Measurements from ENCODE around the gene NEAT1. TPM values are rescaled to one million over a fixed set of nuclear protein-coding genes. Genes with fewer than 3 reads are reported as not detected.

Gene NEAT1
- polyA plus RNA-seq, 1 donor = 1,329 TPM

DNA sequence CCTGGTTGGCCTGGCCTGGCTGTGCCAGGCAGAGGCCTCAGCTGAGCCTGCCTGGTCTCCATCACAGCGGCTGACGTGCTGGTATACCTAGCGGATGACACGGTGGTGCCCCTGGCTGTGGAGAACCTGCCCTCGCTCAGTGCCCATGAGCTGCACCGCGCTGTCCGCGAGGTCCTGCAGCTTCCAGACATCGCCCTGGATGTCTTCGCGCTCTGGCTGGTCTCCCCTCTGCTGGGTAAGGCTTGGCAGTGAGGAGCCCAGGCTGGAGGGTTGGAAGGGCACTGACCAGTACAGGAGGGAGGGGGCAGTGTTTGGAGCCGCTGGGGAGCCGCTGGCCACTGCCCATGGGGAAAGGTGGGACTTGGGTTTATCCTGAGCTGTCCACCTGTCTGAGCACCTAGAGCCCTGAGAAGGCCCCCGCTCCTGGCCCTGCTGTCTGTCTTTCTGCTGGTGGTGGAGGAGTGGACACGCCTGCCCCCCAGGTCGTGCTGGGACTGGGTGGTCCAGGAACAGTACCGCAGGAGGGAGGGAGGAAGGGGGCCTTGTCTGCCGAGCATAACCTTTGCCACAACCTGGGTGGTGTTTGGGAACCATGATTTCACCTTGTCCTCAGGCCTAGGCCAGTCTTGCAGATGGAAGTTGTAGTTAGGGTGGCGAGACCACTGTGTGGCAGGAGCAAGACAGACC lies 33.2 kb upstream of the NEAT1 start:
- Histone ChIP-seq H3K9me3 (ENCODE audit: control insufficient read depth, low read depth, low read length) (no peaks in the 10 kb centered on the region), H3K36me3 (ENCODE audit: control insufficient read depth, insufficient read depth, low read length) (peaks cover 44% of the 10 kb centered on the region), H3K4me3 (ENCODE audit: low read length) (no peak overlapping the region), H3K27ac (ENCODE audit: low read length) (no peak overlapping the region), H3K4me1 (ENCODE audit: control insufficient read depth, insufficient read depth, low read length) (peaks cover 32% of the 10 kb centered on the region), H3K27me3 (ENCODE audit: control insufficient read depth, insufficient read depth, low read length) (no peaks in the 10 kb centered on the region)
- no peak for DNase-seq
- WGBS (ENCODE audit: insufficient coverage, low lambda C conversion rate) = no CpG with 5 or more reads among the region's 20 CpGs

DNA sequence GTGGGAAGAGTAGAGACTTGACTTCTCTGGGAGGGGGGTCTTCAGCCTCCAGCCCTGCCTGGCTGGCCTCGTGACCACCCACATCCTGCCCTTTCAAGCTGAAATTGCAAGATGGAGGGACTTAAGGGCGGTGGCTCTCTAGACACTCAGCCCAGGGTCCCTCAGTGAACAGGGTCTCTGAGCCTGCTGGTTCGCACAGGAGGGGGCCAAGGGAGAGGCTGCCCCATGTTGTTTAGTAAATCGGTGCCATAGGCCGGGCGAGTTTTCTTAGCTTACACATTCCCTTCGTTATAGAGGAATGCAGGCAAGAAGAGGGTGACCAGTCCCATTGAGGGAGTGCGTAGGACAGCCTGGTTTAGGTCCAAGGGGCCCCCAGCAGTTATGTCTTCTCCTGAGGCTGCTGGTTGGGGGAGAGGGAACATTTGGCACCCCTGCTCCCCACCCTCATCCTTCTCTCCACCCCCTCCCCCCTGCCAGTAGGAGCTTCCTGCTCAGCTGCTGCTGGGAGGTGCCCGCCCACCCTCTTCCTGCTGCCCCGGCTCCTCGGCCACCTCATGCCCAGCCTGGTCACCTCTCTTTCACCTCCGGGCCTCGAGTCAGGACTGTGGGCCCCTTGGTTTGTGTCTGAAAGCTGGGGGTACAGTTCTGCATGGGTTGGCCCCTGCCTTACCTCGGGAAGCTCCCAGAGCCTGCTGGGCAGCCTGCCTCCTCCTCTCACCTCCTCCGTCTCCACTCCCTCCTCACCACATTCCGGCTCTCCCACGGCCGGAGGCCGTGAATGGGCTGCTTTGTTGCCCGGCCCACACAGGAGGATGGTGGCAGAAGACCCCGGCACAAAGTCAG lies 32.3 kb upstream of the NEAT1 start:
- H3K36me3 ChIP-seq (ENCODE audit: control insufficient read depth, insufficient read depth, low read length) = peaks cover 50% of the 10 kb centered on the region
- DNase-seq = no peak
- WGBS (ENCODE audit: insufficient coverage, low lambda C conversion rate) = no CpG with 5 or more reads among the region's 21 CpGs
- no peak overlapping the region for H3K27ac ChIP-seq (ENCODE audit: low read length)
- H3K4me3 ChIP-seq (ENCODE audit: low read length) = no peak overlapping the region
- H3K27me3 ChIP-seq (ENCODE audit: control insufficient read depth, insufficient read depth, low read length) = no peaks in the 10 kb centered on the region
- H3K4me1 ChIP-seq (ENCODE audit: control insufficient read depth, insufficient read depth, low read length) = peaks cover 24% of the 10 kb centered on the region
- H3K9me3 ChIP-seq (ENCODE audit: control insufficient read depth, low read depth, low read length) = no peaks in the 10 kb centered on the region

DNA sequence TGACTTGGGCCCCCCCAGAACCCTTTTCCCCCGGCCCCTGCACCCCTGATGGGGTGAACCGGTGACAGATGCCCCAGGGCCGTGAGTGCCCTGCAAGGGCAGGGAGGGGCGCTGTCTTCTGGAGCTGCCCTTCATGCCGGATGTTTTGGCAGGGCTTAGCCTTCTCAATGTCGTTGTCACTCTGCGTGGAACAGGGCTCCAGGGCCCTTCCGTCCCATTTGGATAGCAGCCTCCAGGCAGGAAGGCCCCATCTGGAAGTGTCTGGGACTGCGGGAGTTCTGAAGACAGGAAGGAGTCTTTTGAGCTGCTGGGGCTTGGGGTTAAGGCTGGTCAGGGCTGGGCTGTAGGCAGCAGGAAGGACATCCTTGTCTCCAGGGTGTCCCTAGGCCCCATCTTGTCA lies 31.6 kb upstream of the NEAT1 start:
- H3K4me3 ChIP-seq (ENCODE audit: low read length) = no peak overlapping the region
- DNase-seq = no peak
- peaks cover 57% of the 10 kb centered on the region for H3K36me3 ChIP-seq (ENCODE audit: control insufficient read depth, insufficient read depth, low read length)
- H3K27ac ChIP-seq (ENCODE audit: low read length) = no peak overlapping the region
- peaks cover 18% of the 10 kb centered on the region for H3K4me1 ChIP-seq (ENCODE audit: control insufficient read depth, insufficient read depth, low read length)
- H3K27me3 ChIP-seq (ENCODE audit: control insufficient read depth, insufficient read depth, low read length) = no peaks in the 10 kb centered on the region
- H3K9me3 ChIP-seq (ENCODE audit: control insufficient read depth, low read depth, low read length) = no peaks in the 10 kb centered on the region
- WGBS (ENCODE audit: insufficient coverage, low lambda C conversion rate) = no CpG with 5 or more reads among the region's 9 CpGs

DNA sequence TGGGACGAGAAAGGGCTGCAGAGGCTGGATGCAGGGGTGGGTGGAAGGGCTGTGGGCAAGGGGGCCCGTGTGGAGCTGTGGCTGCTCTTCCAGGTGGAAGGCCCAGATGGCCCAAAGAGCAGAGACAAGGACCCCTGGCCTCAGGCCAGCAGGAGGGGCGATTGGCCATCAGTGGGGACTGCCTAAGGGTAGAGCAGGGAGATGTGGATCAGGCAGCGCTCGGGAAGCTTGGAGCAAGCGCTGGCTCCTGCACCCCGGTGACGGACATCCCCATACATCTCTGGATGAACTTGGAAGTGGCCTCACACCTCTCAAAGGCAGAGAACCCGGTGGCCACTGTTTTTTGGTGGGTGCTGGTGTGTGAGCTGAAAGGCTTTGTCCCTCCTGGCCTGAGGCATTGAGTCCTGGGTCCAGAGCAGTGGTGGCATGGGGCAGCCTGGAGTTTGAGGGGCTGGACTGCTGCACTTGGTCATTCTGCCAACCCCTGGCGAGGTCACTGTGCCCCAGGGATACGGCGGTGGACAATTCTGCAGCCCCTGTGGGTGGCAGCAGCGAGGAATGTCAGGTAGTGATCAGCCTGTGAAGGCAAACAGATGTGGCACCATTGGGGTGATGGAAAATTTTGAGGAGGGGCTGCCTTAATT lies 30.3 kb upstream of the NEAT1 start:
- no CpG with 5 or more reads among the region's 13 CpGs for WGBS (ENCODE audit: insufficient coverage, low lambda C conversion rate)
- Histone ChIP-seq H3K36me3 (ENCODE audit: control insufficient read depth, insufficient read depth, low read length) (peaks cover 69% of the 10 kb centered on the region), H3K27ac (ENCODE audit: low read length) (no peak overlapping the region), H3K9me3 (ENCODE audit: control insufficient read depth, low read depth, low read length) (no peaks in the 10 kb centered on the region), H3K4me3 (ENCODE audit: low read length) (no peak overlapping the region), H3K27me3 (ENCODE audit: control insufficient read depth, insufficient read depth, low read length) (no peaks in the 10 kb centered on the region), H3K4me1 (ENCODE audit: control insufficient read depth, insufficient read depth, low read length) (peaks cover 15% of the 10 kb centered on the region)
- DNase-seq = no peak

DNA sequence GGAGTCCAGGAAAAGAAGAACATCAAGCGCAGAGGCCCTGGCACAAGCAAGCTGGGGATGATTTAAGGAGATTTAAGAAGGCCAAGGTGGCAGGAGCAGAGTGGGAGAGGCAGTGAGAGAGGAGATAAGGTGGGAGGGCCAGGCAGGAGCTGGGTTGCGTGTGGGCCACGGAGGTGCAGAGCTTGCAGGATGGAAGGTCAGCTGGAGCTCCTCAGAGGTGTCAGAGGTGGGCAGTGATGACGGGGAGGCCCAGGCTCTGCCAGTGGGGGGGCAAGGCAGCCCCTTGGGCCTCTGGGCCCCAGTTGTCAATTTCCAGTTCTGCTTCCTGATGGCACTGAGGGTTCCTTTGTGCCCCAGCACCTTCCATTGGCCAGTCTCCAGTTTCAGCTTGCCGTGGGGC lies 29.7 kb upstream of the NEAT1 start:
- DNase-seq = no peak
- Histone ChIP-seq H3K4me1 (ENCODE audit: control insufficient read depth, insufficient read depth, low read length) (peaks cover 15% of the 10 kb centered on the region), H3K4me3 (ENCODE audit: low read length) (no peak overlapping the region), H3K9me3 (ENCODE audit: control insufficient read depth, low read depth, low read length) (no peaks in the 10 kb centered on the region), H3K27ac (ENCODE audit: low read length) (no peak overlapping the region), H3K27me3 (ENCODE audit: control insufficient read depth, insufficient read depth, low read length) (no peaks in the 10 kb centered on the region), H3K36me3 (ENCODE audit: control insufficient read depth, insufficient read depth, low read length) (peaks cover 72% of the 10 kb centered on the region)
- no CpG with 5 or more reads among the region's 5 CpGs for WGBS (ENCODE audit: insufficient coverage, low lambda C conversion rate)

DNA sequence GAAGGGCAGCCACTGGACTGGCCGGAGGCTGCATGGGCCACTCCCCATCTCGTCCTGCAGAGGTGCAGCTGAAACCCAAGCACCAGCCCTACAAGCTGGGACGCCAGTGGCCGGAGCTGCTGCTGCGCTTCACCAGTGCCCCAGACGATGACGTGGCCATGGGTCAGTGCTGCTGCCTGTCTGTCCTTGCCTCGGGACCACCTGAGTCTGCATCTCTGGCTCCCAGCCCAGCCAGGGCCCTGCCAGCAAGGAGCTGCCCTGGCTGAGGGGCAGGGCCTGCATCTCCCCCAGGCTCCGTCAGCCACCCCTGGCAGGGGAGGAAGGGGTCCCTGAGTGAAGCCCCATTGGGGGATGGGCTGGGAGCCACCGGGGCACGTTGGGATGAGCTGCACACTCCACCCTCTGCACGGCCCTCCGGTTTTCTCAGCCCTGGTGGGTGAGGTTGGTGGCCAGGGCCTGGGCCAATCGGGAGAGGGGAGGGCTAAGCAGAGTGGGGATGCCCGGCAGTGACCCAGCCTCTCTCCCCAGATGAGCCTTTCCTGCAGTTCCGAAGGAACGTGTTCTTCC lies 29.0 kb upstream of the NEAT1 start:
- Histone ChIP-seq H3K4me3 (ENCODE audit: low read length) (no peak overlapping the region), H3K9me3 (ENCODE audit: control insufficient read depth, low read depth, low read length) (no peaks in the 10 kb centered on the region), H3K27me3 (ENCODE audit: control insufficient read depth, insufficient read depth, low read length) (no peaks in the 10 kb centered on the region), H3K36me3 (ENCODE audit: control insufficient read depth, insufficient read depth, low read length) (peaks cover 79% of the 10 kb centered on the region), H3K27ac (ENCODE audit: low read length) (no peak overlapping the region), H3K4me1 (ENCODE audit: control insufficient read depth, insufficient read depth, low read length) (peaks cover 8% of the 10 kb centered on the region)
- WGBS (ENCODE audit: insufficient coverage, low lambda C conversion rate) = no CpG with 5 or more reads among the region's 17 CpGs
- no peak for DNase-seq

DNA sequence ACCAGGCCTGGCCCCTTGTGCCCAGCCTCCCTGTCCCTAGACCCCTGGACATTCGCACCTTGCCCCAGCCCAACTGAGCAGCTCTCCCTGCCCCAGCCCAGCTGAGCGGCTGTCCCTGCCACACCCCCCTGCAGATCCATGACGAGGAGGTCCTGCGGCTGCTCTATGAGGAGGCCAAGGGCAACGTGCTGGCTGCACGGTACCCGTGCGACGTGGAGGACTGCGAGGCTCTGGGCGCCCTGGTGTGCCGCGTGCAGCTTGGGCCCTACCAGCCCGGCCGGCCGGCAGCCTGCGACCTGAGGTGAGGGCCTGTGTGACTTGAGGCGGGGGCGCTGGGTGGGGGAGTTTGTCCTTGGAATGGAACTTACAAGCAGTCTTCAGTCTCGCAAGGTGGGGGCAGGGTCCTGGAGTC lies 28.5 kb upstream of the NEAT1 start:
- no peak for DNase-seq
- H3K4me1 ChIP-seq (ENCODE audit: control insufficient read depth, insufficient read depth, low read length) = peaks cover 3% of the 10 kb centered on the region
- peaks cover 81% of the 10 kb centered on the region for H3K36me3 ChIP-seq (ENCODE audit: control insufficient read depth, insufficient read depth, low read length)
- no peaks in the 10 kb centered on the region for H3K27me3 ChIP-seq (ENCODE audit: control insufficient read depth, insufficient read depth, low read length)
- WGBS (ENCODE audit: insufficient coverage, low lambda C conversion rate) = no CpG with 5 or more reads among the region's 20 CpGs
- H3K4me3 ChIP-seq (ENCODE audit: low read length) = no peak overlapping the region
- no peaks in the 10 kb centered on the region for H3K9me3 ChIP-seq (ENCODE audit: control insufficient read depth, low read depth, low read length)
- H3K27ac ChIP-seq (ENCODE audit: low read length) = no peak overlapping the region

DNA sequence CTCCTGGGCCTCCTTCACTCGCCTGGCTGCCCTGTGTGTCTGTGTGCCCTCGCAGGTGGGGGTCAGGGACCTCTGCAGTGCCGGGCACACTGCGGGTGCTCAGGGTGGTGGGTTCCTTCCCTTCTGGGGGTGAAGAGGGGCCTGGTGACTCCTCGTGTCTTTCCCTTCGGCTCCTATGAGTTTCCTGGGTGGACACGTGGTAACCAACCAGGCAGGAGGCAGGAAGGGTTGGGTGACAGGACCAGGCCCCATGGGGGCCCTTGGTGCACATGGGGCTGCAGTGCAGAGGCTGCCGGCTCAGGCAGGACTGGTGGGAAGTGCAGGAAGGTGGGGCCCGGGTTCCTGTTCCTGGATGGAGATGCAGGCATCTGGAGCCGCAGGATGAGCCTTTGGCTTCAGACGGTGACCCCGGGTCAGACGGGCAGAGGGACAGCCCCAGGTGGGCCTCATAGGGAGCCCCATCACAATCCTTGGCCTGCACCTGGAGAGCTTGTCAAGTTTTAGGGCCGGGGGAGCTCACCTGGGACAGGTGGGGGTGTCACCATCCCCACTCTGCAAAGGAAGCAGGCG lies 26.6 kb upstream of the NEAT1 start:
- H3K36me3 ChIP-seq (ENCODE audit: control insufficient read depth, insufficient read depth, low read length) = peaks cover 86% of the 10 kb centered on the region
- DNase-seq = no peak
- no CpG with 5 or more reads among the region's 15 CpGs for WGBS (ENCODE audit: insufficient coverage, low lambda C conversion rate)
- peaks cover 12% of the 10 kb centered on the region for H3K4me1 ChIP-seq (ENCODE audit: control insufficient read depth, insufficient read depth, low read length)
- H3K27me3 ChIP-seq (ENCODE audit: control insufficient read depth, insufficient read depth, low read length) = no peaks in the 10 kb centered on the region
- no peak overlapping the region for H3K4me3 ChIP-seq (ENCODE audit: low read length)
- no peaks in the 10 kb centered on the region for H3K9me3 ChIP-seq (ENCODE audit: control insufficient read depth, low read depth, low read length)
- no peak overlapping the region for H3K27ac ChIP-seq (ENCODE audit: low read length)

DNA sequence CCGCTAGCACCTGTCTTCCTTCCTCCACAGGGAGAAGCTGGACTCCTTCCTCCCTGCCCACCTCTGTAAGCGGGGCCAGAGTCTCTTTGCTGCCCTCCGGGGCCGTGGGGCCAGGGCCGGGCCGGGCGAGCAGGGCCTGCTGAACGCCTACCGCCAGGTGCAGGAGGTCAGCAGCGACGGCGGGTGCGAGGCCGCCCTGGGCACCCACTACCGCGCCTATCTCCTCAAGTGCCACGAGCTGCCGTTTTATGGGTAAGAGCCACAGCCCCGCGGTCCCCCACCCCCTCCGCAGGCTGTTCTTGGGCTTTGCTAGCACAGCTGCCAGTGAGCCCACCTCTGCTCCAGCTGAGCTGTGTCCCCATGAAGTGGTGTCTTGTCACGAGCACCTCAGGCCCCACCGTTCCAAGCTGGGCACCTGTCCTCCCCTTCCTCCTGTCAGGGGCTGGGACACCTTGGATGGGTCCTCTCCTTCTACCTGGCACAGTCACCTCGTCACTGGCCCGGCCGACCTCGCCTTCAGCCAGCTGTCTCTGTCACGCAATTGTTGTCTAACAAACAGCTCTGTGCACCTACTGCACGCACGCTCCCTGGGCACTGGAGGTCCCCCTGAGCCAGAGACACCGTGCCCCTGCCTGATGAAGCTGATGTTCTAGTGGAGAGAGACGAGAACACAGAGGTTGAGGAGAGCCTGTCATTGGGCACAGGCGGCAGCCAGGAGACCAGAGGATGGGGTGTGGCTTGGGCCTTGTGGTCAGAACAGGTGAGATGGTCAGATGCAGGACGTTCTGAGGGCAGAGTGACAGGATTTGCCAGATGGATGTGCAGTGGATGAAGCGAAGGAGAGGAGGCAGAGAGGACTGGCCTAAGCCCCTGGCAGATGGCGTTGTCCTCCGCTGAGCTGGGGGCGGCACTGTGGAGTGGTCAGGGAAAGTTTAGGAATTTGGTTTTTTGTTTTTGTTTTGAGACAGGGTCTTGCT lies 25.5 kb upstream of the NEAT1 start:
- Histone ChIP-seq H3K4me1 (ENCODE audit: control insufficient read depth, insufficient read depth, low read length) (peaks cover 19% of the 10 kb centered on the region), H3K36me3 (ENCODE audit: control insufficient read depth, insufficient read depth, low read length) (peaks cover 78% of the 10 kb centered on the region), H3K9me3 (ENCODE audit: control insufficient read depth, low read depth, low read length) (no peaks in the 10 kb centered on the region), H3K27me3 (ENCODE audit: control insufficient read depth, insufficient read depth, low read length) (no peaks in the 10 kb centered on the region), H3K27ac (ENCODE audit: low read length) (no peak overlapping the region), H3K4me3 (ENCODE audit: low read length) (no peak overlapping the region)
- no peak for DNase-seq
- WGBS (ENCODE audit: insufficient coverage, low lambda C conversion rate) = no CpG with 5 or more reads among the region's 38 CpGs
